ENCODE data around the gene TMEM125. TPM values are rescaled to one million over a fixed set of nuclear protein-coding genes. Genes with fewer than 3 reads are reported as not detected.
A peak's percentile ranks its signal among the peaks of the same experiment; 100 is the strongest.

Gene TMEM125
- 10.8 TPM for total RNA-seq

- no peak for ATAC-seq
Observed at GRCh38 chr1:43269627-43270375, at the start of gene TMEM125. Gene TMEM125 (plus strand): TSS chr1:43269983. CDS start chr1:43272723, 2,740 bp downstream.

DNA sequence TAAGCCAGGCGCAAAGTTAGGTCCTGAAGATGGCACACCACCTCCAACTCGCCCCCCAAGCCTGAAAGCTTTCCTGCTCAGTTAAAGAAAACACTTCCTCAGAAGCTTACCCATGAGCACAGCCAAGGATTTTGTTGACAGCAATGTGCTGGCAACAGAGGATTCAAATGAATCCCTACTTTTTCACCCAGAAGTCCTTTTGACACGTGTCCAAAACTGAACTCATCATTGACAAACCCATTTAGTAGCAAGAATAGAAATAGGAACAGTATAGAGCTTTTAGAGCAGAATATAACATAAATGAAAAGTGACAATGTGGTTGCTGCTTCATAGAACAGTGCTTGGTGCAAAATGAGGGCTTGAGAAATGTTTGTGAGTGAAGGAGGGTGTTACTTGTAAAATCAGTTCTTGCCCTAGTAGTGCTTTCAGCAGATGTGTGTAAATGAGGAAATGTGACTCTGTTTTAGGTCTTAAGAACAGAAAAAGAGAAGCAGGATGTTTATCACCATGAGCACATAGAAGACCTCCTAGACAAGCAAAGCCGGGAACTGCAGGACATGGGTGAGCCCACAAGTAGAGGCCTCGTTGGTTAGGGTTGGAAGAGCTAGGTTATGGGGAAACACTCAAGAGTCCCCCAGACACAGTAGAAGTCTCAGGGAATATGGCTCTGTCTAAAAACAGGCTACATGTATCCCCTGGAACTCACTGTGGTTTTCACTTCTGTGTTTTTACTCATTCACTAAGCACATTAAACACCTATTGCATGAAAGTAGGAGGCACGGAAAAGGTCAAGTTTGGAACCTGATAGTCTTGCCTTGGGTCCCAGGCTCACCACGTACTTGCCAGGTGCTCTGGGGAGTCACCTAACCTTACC is 48.6 kb upstream of the TMEM125 start:
- ATAC-seq = no peak

DNA sequence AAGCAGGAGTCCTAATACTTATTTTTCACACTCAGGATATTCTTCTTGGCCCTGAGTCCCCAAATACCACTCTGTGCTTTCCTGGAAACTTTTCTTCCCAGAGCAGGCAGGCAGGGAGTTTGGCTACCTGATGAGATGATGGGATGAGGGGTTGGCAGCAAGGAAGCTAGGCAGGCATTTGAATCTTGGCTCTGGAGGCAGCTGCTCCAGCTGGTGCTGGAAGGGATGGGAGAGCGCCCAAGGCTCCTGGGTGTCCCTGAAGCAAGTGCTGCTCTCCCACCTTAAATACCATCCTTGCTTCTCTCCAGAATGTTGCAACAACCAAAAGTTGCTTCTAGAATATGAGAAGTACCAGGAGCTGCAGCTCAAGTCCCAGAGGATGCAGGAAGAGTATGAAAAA is 48.0 kb upstream of the TMEM125 start:
- no peak for ATAC-seq

GRCh38 chr1:43222879-43223278 is 46.9 kb upstream of the TMEM125 start:
- ATAC-seq = no peak

DNA sequence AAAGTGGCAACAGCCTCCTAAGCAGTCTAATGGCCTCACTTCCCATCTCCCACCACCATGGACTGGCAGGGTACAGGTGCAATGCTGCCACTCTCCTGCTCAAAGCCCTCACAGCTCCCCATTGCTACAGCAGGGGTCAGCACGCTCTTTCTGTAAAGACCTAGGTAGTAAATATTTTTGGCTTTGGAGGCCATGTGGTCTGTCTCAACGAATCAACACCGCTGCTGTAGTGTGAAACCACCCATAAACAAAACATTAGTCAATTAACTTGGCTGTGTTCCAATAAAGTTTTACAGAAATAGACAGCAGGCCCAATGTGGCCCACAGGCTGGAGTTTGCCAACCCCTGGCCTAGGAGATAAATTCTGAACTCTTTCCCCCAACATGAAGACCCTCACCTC is 44.6 kb upstream of the TMEM125 start:
- ATAC-seq = no peak

DNA sequence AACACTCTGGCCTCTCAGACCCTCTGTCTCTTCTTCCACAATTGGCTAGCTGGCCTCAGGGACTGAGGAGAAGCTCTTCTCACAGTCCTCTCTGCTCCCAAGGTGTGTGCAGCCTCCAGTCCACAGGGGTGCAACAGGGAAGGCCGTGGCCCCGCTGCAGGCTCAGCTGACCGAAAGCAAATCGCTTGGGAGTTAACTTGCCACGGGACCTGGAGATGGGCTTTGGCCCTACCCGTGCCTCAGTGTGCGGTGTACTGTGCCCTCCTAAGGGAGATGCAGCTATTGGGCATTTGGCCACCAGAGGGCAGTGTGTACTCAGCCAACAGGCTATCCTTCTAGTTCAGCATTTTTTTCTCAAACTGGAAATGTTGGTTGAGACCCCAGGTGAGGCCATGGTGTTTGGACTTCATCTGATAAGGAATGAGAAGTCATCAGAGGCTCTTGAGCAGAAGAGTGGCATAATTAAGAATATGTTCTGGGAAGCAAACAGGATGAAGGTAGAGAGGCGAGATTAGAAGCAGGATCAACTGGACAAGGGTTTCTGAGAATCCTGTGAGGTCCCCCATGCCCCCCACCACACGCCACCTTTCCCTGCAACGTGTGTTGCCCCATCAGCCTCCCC is 42.5 kb upstream of the TMEM125 start:
- peak; percentile 84 for ATAC-seq

DNA sequence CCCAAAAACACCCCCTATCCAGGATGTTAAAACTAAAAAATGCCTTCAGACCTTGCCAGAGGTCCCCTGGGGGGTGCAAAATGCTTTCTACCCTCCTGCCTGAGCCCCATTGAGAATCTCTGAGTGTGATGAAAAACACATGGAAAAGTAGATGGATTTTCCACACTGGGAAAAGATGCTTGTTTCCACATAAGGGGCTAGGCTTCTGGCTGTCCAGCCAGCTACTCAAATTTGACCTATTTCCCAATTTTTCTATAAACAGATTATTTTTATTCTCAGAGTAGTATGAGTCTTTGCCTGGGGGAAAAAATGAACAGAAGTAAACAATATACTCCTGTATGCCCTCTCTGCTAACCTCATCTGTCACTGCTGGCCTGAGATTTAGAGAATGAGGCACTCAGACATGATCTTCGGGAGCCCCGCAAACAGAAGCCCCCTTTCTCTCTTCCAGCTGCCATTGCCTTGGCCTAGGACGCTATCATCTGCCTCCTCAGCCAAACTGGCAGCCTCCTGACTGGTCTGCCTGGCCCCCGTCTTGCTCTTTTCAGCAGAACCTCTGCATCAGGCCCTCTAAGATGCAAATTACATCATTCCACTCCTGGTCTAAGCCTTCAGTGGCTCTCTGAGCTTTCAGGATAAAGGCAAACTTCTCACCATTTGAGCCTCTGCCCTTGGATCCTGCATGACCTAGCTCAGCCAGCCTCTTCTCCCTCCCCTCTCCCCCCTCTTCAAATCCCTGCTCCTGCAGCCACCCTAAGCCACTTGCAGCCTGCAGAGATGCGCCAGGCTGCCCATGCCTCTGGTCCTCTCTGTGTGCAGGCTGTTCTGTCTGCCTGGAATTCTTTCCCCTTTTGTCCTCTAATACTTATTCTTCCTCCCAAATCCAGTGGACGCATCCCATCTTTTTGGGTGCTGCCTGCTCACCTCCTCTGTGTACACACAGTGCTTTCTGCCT is 39.7 kb upstream of the TMEM125 start:
- ATAC-seq = no peak

- no peak for ATAC-seq
Observed at GRCh38 chr1:43232074-43232473, 37.7 kb upstream of the TMEM125 start.

DNA sequence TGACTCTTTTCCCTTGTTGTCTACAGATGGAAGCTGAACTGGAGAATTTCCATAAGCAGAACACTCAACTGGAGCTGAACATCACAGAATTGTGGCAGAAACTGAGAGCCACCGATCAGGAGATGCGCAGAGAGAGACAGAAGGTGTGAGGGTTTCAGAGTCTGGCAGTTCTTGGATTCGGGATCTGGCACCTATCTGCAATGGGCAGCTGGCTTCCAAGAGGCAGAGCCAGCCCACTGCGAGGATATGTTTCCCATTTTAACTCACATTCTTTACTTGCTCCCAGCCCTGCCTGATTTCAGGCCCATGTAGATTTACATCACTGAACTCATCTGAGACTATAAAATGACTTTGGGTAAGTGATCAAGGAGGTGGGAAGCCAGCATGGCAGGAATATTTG is 37.3 kb upstream of the TMEM125 start:
- no peak for ATAC-seq

DNA sequence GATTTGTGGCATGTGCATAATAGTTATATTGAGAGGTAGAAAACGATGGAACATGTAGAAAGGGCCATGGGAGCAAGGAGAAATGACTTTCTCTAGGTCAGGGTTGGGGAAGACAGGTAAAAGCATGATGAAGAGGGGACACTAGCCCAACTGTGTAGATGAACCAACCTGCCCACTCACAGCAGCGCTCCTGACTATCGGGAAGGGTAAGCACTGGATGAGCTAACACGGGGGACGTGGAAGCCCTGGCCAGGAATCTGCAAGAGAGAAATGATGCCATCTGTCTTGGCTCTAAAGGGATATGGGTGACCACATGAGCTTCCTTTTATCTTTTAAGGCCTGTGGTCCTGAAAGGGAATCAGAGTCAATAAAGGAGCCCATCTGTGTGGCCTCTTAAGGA is 36.2 kb upstream of the TMEM125 start:
- no peak for ATAC-seq

GRCh38 chr1:43234267-43234666 is 35.5 kb upstream of the TMEM125 start:
- no peak for ATAC-seq

- no peak for ATAC-seq
Observed at GRCh38 chr1:43235040-43235439, 34.7 kb upstream of the TMEM125 start.

DNA sequence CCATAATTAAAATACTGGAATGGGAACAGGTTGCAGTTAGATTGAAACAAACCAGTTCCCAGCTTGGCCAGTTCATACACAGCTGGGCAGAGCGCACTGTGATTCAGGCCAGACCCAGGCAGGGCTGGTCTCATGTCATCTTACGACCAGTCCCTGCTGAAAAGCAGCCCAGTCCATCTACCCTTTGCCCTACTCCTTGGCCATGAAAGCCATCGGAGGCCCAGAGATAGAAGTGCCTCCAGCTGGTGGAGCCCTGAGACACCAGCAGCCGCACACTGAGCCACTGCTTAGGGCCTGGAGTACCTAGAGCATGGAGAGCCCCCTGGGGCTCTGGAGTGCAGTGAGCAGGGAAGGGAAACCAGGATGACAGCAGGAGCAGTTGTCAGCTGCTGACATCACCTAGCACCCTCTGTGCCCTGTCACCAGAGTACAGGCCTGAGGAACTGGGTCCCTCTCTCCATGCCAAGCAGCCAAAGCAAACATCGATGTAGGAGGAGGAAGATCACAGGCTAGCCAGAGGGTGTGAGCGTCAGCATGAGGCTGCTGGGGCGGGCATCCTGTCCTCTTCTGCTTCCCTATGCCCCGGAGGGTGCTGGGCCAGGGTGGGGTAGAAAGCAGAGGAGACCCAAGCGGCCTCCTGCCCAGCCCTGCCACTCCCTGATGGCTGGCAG is 34.2 kb upstream of the TMEM125 start:
- ATAC-seq = peak; percentile 50

DNA sequence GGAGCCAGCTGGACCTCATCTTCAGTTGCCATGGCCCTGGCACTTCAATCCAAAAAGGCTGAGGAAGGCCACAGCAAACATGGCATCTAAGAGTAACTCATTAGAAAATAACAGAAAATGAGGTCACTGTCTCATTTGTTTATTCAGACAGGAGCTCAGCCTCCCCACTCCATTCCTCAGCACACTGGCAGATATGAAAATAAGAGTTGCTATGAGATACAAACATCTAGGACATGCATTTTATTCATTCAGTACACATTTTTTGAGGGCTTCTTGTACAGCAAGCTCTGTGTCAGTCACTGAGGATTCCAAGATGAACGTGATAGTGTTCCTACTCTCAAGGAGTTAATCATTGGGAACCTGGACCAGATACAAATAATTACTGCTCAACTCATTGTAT is 32.7 kb upstream of the TMEM125 start:
- no peak for ATAC-seq

GRCh38 chr1:43238085-43238484 is 31.7 kb upstream of the TMEM125 start:
- ATAC-seq = peak; percentile 66

- ATAC-seq = no peak
Observed at GRCh38 chr1:43238991-43239469, 30.8 kb upstream of the TMEM125 start.

DNA sequence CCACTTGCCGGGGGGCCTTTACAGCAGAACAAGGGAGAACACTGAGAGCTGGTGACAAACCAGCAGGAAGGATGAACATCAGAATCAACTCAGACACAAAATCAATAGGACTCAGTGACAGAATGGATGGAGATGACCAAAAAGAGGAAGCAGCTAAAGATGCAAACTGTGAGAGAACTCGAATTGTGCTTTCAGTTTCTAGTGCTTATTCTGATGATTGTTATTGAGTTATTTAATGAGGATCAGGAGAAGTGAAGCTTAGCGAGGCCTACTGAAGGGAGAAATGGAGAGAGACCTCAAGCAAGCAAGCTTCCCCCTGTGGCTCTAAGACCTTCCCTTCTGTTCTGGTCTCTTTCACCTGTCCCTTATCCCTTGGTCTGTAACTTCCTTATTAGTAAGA is 30.3 kb upstream of the TMEM125 start:
- ATAC-seq = no peak

DNA sequence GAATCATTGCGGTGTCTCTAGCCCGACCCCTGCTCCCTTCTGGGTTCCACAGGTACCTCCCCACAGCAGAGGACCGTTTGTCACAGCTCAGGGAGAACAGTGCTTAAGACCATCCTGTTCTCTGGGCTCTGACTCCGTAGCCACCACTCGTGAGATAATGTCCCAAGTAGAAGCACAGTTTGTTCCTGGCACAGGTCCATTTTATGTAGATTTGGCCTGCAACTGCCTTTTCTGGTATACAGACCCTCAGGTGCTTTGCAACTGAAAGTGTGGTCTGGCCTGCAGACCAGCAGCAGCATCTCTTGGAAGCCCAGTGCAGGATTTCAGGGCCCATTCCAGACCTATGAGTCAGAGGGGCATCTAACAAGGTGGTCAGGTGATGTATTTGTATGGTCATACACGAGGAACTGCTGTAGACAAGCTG is 28.4 kb upstream of the TMEM125 start:
- no peak for ATAC-seq

- no peak for ATAC-seq
Observed at GRCh38 chr1:43243299-43243698, 26.5 kb upstream of the TMEM125 start.

GRCh38 chr1:43246466-43247213 is 23.1 kb upstream of the TMEM125 start:
- no peak for ATAC-seq
